HEK293T (cell line): ENCODE measurements around the gene ANK3.

Source experiments
- BHLHE40 ChIP-seq: fragments of 450-650 bp; IDR thresholded peaks from 2 replicates; pipeline ENCODE4 v1.6.1; 2016; ENCODE audit warnings: mild to moderate bottlenecking, moderate library complexity, borderline replicate concordance
- SP1 ChIP-seq: fragments of 450-650 bp; IDR thresholded peaks from 2 replicates; pipeline ENCODE4 v1.6.1; 2017

DNA sequence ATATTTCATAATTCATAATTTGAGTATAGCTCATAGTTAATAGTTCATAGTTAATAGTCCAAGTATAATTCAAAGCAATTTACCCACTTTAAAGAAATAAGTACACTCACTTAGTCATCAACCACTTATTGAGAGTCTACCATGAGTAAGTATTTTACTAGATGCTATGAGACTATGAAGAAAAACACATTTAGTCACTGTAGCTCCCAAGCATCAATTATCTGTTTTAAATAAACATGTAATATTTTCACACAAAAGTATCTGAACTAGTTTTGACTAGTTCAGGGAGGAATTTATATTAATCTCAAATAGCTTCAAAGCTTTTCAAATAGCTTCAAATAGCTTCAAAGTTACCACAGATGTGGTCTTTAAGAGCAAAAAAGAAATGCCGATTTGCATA is 119.2 kb downstream of the ANK3 start:
- TF ChIP-seq SP1 = no peak
- TF ChIP-seq BHLHE40 = no peak
